DOHH2 (cell line): ENCODE measurements around the gene IDUA.

Experiments
- H3F3A ChIP-seq: fragments of 200-600 bp; sonication (generic), shearing (Covaris generic); 2 replicates; pipeline ENCODE4 v1.6.0; 2016; ENCODE audit warnings: antibody characterized with exemption, mild to moderate bottlenecking; ENCODE audit not compliant: control insufficient read depth, insufficient read depth
- H3K27ac ChIP-seq: fragments of 200-600 bp; sonication (generic); 2 replicates; pipeline ENCODE4 v1.5.1; 2014; ENCODE audit warnings: low read depth, mild to moderate bottlenecking, low read length, moderate library complexity
- H3K27me3 ChIP-seq: fragments of 200-600 bp; sonication (generic); 2 replicates; pipeline ENCODE4 v1.6.1; 2014; ENCODE audit warnings: mild to moderate bottlenecking, low read length, mixed read lengths; ENCODE audit not compliant: control insufficient read depth
- H3K36me3 ChIP-seq: fragments of 200-600 bp; sonication (generic); 2 replicates; pipeline ENCODE4 v1.6.1; 2014; ENCODE audit warnings: mild to moderate bottlenecking, low read length, moderate library complexity, mixed read lengths; ENCODE audit not compliant: control insufficient read depth
- H3K4me1 ChIP-seq: fragments of 200-600 bp; sonication (generic); 2 replicates; pipeline ENCODE4 v1.6.1; 2014; ENCODE audit warnings: mild to moderate bottlenecking, low read length, mixed read lengths; ENCODE audit not compliant: control insufficient read depth
- H3K4me2 ChIP-seq: fragments of 200-600 bp; sonication (generic); 2 replicates; pipeline ENCODE4 v1.6.0; 2014; ENCODE audit warnings: mild to moderate bottlenecking, low read length, moderate library complexity
- H3K4me3 ChIP-seq: fragments of 200-600 bp; sonication (generic); 2 replicates; pipeline ENCODE4 v1.5.1; 2014; ENCODE audit warnings: mild to moderate bottlenecking, low read length, mixed read lengths
- H3K79me2 ChIP-seq: fragments of 200-600 bp; sonication (generic); 2 replicates; pipeline ENCODE4 v1.6.1; 2014; ENCODE audit warnings: mild to moderate bottlenecking, low read length, mixed read lengths; ENCODE audit not compliant: control insufficient read depth
- H3K9me2 ChIP-seq: fragments of 200-600 bp; sonication (generic); replicated peaks from 2 replicates; pipeline ENCODE4 v1.6.1; 2014; ENCODE audit warnings: mild to moderate bottlenecking, low read length, mixed read lengths; ENCODE audit not compliant: control insufficient read depth
- H3K9me3 ChIP-seq: fragments of 200-600 bp; sonication (generic); 2 replicates; pipeline ENCODE4 v1.6.1; 2014; ENCODE audit warnings: antibody characterized with exemption, low read length, mixed read lengths; ENCODE audit not compliant: control insufficient read depth, insufficient read depth
- H4K20me1 ChIP-seq: fragments of 200-600 bp; sonication (generic); 2 replicates; pipeline ENCODE4 v1.6.0; 2014; ENCODE audit warnings: low read depth, mild to moderate bottlenecking, antibody characterized with exemption, low read length, moderate library complexity; ENCODE audit not compliant: control insufficient read depth, insufficient read depth
- EZH2phosphoT487 ChIP-seq: fragments of 200-600 bp; sonication (generic); IDR thresholded peaks from 2 replicates; pipeline ENCODE4 v1.6.1; 2017; ENCODE audit warnings: borderline replicate concordance, mild to moderate bottlenecking, antibody characterized with exemption, low read length, moderate library complexity, mixed read lengths
- TF ChIP-seq, protein P1 (sequence below): fragments of 200-600 bp; sonication (generic); IDR thresholded peaks from one replicate; pipeline ENCODE4 v1.5.1; 2014; ENCODE audit warnings: antibody characterized with exemption, mild to moderate bottlenecking, low read depth, low read length; ENCODE audit not compliant: poor library complexity, severe bottlenecking

IDUA gene

DNA sequence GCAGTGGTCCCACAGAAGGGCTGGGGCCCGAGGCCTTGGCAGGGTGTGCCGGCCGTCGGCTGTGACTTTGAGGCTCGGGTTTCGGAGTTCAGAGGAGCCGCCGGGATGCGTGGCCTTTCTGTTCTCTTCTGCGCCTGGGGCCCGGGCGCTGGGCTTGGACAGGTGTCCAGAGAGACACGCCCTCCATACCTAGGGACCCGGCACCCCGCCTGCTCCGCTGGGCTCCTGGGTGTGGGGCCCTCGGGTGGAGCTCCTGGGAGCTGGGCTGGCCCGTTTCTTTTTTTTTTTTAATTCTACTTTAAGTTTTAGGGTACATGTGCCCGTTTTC, 35.9 kb downstream of the IDUA start:
- Histone ChIP-seq H3K27me3 (no peaks in the 10 kb centered on the region), H4K20me1 (no peaks in the 10 kb centered on the region), H3F3A (peaks cover 4% of the 10 kb centered on the region; the same call in 1 of the 2 replicates), H3K79me2 (no peaks in the 10 kb centered on the region), H3K36me3 (no peaks in the 10 kb centered on the region), H3K4me1 (peaks cover 27% of the 10 kb centered on the region), H3K27ac (no peak overlapping the region), H3K9me2 (no peaks in the 10 kb centered on the region), H3K4me3 (no peak overlapping the region), H3K9me3 (no peaks in the 10 kb centered on the region), H3K4me2 (no peak overlapping the region)
- no peak for TF ChIP-seq EZH2phosphoT487
- TF ChIP-seq, protein P1, sequence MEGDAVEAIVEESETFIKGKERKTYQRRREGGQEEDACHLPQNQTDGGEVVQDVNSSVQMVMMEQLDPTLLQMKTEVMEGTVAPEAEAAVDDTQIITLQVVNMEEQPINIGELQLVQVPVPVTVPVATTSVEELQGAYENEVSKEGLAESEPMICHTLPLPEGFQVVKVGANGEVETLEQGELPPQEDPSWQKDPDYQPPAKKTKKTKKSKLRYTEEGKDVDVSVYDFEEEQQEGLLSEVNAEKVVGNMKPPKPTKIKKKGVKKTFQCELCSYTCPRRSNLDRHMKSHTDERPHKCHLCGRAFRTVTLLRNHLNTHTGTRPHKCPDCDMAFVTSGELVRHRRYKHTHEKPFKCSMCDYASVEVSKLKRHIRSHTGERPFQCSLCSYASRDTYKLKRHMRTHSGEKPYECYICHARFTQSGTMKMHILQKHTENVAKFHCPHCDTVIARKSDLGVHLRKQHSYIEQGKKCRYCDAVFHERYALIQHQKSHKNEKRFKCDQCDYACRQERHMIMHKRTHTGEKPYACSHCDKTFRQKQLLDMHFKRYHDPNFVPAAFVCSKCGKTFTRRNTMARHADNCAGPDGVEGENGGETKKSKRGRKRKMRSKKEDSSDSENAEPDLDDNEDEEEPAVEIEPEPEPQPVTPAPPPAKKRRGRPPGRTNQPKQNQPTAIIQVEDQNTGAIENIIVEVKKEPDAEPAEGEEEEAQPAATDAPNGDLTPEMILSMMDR = no peak

DNA sequence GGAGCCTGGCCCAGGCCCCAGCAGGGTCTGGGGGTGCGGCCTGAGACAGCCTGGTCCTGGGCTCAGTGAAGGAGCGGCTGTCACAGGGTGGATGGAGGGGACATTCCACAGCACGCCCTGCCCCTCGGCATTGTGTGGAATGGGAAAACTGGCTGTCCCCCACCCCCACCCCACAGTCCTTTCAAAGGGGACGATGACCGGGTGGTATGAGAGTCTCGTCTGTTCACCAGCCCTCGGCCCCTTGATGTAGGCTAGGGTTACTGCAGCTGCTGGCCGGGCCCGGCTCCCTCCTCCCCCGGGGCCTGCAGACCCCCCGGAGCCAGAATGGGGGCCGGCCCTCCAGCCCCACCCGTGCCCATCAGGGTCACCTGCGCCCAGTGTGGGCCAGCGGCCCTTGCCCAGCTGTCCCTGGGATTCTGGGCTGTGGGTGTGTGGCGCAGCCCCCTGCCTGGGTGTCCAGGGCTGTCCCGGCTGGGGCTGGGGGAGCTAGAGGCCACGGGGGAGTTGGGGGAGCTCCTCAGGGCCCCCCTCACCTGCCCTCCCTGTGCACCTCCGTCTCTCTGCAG, 36.3 kb downstream of the IDUA start:
- H3K79me2 ChIP-seq = no peaks in the 10 kb centered on the region
- no peaks in the 10 kb centered on the region for H3K36me3 ChIP-seq
- no peak overlapping the region for H3K4me2 ChIP-seq
- peaks cover 4% of the 10 kb centered on the region; the same call in 1 of the 2 replicates for H3F3A ChIP-seq
- no peaks in the 10 kb centered on the region for H3K9me2 ChIP-seq
- no peaks in the 10 kb centered on the region for H4K20me1 ChIP-seq
- H3K27ac ChIP-seq = no peak overlapping the region
- H3K4me1 ChIP-seq = peaks cover 27% of the 10 kb centered on the region
- H3K9me3 ChIP-seq = no peaks in the 10 kb centered on the region
- no peak for TF ChIP-seq EZH2phosphoT487
- TF ChIP-seq, protein P1 = no peak
- no peaks in the 10 kb centered on the region for H3K27me3 ChIP-seq
- no peak overlapping the region for H3K4me3 ChIP-seq

DNA sequence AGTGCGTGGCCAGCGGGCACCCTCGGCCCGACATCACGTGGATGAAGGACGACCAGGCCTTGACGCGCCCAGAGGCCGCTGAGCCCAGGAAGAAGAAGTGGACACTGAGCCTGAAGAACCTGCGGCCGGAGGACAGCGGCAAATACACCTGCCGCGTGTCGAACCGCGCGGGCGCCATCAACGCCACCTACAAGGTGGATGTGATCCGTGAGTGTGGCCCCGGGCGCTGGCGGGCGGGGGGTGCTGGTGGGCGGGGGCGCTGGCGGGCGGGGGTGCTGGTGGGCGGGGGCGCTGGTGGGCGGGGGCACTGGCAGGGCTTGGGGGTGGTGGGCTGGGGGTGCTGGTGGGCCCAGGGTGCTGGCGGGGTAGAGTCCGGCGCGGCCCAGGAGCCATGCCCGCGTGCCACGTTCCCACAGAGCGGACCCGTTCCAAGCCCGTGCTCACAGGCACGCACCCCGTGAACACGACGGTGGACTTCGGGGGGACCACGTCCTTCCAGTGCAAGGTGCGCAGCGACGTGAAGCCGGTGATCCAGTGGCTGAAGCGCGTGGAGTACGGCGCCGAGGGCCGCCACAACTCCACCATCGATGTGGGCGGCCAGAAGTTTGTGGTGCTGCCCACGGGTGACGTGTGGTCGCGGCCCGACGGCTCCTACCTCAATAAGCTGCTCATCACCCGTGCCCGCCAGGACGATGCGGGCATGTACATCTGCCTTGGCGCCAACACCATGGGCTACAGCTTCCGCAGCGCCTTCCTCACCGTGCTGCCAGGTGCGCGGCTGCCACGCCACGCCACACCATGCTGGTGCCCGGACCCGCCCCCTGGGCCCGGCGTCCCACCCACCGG, 37.3 kb downstream of the IDUA start:
- Histone ChIP-seq H3K9me2 (no peaks in the 10 kb centered on the region), H3K27ac (no peak overlapping the region)

More for the DNA sequence above, 37.3 kb downstream of the IDUA start:
- H3K9me3 ChIP-seq = no peaks in the 10 kb centered on the region
- H3K4me3 ChIP-seq = no peak overlapping the region
- H4K20me1 ChIP-seq = no peaks in the 10 kb centered on the region
- H3K27me3 ChIP-seq = no peaks in the 10 kb centered on the region
- no peaks in the 10 kb centered on the region for H3K36me3 ChIP-seq
- H3K4me2 ChIP-seq = no peak overlapping the region
- TF ChIP-seq, protein P1 = no peak
- TF ChIP-seq EZH2phosphoT487 = no peak
- H3K79me2 ChIP-seq = no peaks in the 10 kb centered on the region
- peaks cover 27% of the 10 kb centered on the region for H3K4me1 ChIP-seq
- peaks cover 4% of the 10 kb centered on the region; the same call in 1 of the 2 replicates for H3F3A ChIP-seq
